Hindlimb muscle (tissue), 1 donor: ENCODE measurements around the gene DDIT3. TPM values are rescaled to one million over a fixed set of nuclear protein-coding genes. Genes with fewer than 3 reads are reported as not detected.
"Not testable (repeated sequence)": the region's sequence is repeated elsewhere in the genome, so short reads cannot be mapped to it uniquely, and the experiment has no call there.

Experiments used
- DNase-seq: peaks from one replicate; pipeline ENCODE4 v3.0.0-alpha.2; 2013
- polyA plus RNA-seq: library from polyadenylated mRNA; unstranded; fragments of 120-200 nt; gene quantifications from one replicate; pipeline ENCODE4 v1.2.1, GENCODE V29; 2013; ENCODE audit not compliant: insufficient read length

DDIT3 gene
- polyA plus RNA-seq, 1 donor: 9.2 TPM

GRCh38 chr12:57525615-57526383 is 5.5 kb upstream of the DDIT3 start:
- DNase-seq: no peak

GRCh38 chr12:57524814-57525614 is 4.7 kb upstream of the DDIT3 start:
- no peak for DNase-seq

- DNase-seq: no peak
Observed at GRCh38 chr12:57523706-57524614, 3.6 kb upstream of the DDIT3 start.

- DNase-seq: peak; percentile 79
Observed at GRCh38 chr12:57522887-57523705, 2.8 kb upstream of the DDIT3 start.

- peak; percentile 90 for DNase-seq
Observed at GRCh38 chr12:57522011-57522886, 1.9 kb upstream of the DDIT3 start, which contains the start of gene MBD6. Gene MBD6, plus strand, starts transcription at chr12:57522824. Its CDS starts 1,480 bp downstream, at chr12:57524304.

- peak; percentile 57 for DNase-seq
Observed at GRCh38 chr12:57521525-57522010, 1.3 kb upstream of the DDIT3 start.

GRCh38 chr12:57519796-57520052 is 590 bp downstream of the DDIT3 start:
- DNase-seq: no peak

- peak; percentile 29 for DNase-seq
Observed at GRCh38 chr12:57518920-57519795, 1.2 kb downstream of the DDIT3 start.

- peak; percentile 60 for DNase-seq
Observed at GRCh38 chr12:57518176-57518919, 2.0 kb downstream of the DDIT3 start.

- not testable (repeated sequence) for DNase-seq
Observed at GRCh38 chr12:57517718-57518117, 2.6 kb downstream of the DDIT3 start.

- DNase-seq: no peak
Observed at GRCh38 chr12:57517187-57517586, 3.1 kb downstream of the DDIT3 start.

GRCh38 chr12:57516617-57517153 is 3.6 kb downstream of the DDIT3 start:
- DNase-seq: no peak

GRCh38 chr12:57515934-57516541 is 4.3 kb downstream of the DDIT3 start:
- DNase-seq: no peak

GRCh38 chr12:57515408-57515933 is 4.8 kb downstream of the DDIT3 start:
- no peak for DNase-seq

- DNase-seq: no peak
Observed at GRCh38 chr12:57514720-57515407, 5.5 kb downstream of the DDIT3 start.

GRCh38 chr12:57514246-57514645 is 6.1 kb downstream of the DDIT3 start:
- DNase-seq: not testable (repeated sequence)

- DNase-seq: not testable (repeated sequence)
Observed at GRCh38 chr12:57513677-57514076, 6.6 kb downstream of the DDIT3 start.
